HL-60 (cell line): ENCODE measurements around the gene NMUR2.

ENCODE experiments used
- GABPA ChIP-seq: IDR thresholded peaks from 2 replicates; pipeline ENCODE4 v1.6.1; 2012; ENCODE audit warnings: low read depth
- POLR2AphosphoS5 ChIP-seq: IDR thresholded peaks from 2 replicates; pipeline ENCODE4 v1.6.1; 2012; ENCODE audit warnings: low read depth
- SPI1 ChIP-seq: IDR thresholded peaks from 2 replicates; pipeline ENCODE4 v1.6.1; 2012; ENCODE audit warnings: low read depth, mild to moderate bottlenecking, borderline replicate concordance
- TF ChIP-seq, protein P1 (sequence below): IDR thresholded peaks from one replicate; pipeline ENCODE4 v1.5.1; 2011; ENCODE audit warnings: low read length, control low read depth, inconsistent platforms; ENCODE audit not compliant: insufficient read depth
- TF ChIP-seq, protein P2 (sequence below): IDR thresholded peaks from 2 replicates; pipeline ENCODE4 v1.6.1; 2012; ENCODE audit warnings: low read depth; ENCODE audit not compliant: insufficient replicate concordance

DNA sequence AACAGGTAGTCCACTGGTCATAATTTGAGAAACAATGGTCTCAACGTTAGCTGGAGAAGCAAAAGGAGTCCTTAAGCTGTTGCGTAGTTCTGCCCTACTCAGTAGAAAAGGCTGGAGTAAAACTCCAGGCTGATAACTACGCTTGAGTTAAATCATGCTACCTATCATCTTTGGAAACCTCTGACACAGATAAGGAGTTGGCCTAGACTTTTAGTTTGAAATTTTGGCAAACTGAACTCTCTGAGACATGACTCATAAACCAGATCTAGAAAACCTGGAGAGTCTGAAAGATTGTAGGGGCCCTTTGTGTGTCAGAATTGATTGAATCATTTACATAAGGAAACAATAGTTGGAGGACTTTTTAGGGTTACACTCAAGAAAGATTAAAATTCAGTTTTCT, 26.3 kb downstream of the NMUR2 start:
- TF ChIP-seq, protein P1, sequence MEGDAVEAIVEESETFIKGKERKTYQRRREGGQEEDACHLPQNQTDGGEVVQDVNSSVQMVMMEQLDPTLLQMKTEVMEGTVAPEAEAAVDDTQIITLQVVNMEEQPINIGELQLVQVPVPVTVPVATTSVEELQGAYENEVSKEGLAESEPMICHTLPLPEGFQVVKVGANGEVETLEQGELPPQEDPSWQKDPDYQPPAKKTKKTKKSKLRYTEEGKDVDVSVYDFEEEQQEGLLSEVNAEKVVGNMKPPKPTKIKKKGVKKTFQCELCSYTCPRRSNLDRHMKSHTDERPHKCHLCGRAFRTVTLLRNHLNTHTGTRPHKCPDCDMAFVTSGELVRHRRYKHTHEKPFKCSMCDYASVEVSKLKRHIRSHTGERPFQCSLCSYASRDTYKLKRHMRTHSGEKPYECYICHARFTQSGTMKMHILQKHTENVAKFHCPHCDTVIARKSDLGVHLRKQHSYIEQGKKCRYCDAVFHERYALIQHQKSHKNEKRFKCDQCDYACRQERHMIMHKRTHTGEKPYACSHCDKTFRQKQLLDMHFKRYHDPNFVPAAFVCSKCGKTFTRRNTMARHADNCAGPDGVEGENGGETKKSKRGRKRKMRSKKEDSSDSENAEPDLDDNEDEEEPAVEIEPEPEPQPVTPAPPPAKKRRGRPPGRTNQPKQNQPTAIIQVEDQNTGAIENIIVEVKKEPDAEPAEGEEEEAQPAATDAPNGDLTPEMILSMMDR = no peak
- TF ChIP-seq, protein P2, sequence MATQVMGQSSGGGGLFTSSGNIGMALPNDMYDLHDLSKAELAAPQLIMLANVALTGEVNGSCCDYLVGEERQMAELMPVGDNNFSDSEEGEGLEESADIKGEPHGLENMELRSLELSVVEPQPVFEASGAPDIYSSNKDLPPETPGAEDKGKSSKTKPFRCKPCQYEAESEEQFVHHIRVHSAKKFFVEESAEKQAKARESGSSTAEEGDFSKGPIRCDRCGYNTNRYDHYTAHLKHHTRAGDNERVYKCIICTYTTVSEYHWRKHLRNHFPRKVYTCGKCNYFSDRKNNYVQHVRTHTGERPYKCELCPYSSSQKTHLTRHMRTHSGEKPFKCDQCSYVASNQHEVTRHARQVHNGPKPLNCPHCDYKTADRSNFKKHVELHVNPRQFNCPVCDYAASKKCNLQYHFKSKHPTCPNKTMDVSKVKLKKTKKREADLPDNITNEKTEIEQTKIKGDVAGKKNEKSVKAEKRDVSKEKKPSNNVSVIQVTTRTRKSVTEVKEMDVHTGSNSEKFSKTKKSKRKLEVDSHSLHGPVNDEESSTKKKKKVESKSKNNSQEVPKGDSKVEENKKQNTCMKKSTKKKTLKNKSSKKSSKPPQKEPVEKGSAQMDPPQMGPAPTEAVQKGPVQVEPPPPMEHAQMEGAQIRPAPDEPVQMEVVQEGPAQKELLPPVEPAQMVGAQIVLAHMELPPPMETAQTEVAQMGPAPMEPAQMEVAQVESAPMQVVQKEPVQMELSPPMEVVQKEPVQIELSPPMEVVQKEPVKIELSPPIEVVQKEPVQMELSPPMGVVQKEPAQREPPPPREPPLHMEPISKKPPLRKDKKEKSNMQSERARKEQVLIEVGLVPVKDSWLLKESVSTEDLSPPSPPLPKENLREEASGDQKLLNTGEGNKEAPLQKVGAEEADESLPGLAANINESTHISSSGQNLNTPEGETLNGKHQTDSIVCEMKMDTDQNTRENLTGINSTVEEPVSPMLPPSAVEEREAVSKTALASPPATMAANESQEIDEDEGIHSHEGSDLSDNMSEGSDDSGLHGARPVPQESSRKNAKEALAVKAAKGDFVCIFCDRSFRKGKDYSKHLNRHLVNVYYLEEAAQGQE = no peak
- no peak for TF ChIP-seq SPI1
- TF ChIP-seq GABPA = no peak
- TF ChIP-seq POLR2AphosphoS5 = no peak
